HG03103 (cell line): ENCODE results near the gene PTPRT.

Experiments
- ATAC-seq: cut with Tn5 transposase; IDR thresholded peaks from one replicate; pipeline ENCODE4 v1.9.1; 2021; ENCODE audit warnings: low read depth; ENCODE audit not compliant: unreplicated experiment

Gene PTPRT

DNA sequence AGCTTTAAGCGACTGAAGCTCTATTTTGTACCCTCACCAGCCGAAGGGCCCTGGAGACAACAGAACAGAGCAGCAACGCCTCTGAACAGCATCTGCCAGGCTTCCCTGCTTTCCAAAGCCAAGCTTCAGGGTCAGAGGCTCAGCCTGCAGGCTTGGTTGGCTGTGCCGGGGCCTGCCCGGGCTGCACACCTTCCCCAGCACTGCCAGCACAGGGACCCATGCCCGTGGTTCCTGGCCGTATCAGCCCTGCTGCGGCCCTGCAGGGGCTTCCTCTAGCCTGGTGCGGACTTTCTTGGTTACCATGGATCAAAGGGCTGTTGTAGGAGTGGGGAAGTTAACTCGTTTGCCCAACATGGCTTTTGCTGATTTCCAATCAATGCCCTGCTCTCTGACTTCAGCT is 830.1 kb downstream of the PTPRT start:
- ATAC-seq = no peak

DNA sequence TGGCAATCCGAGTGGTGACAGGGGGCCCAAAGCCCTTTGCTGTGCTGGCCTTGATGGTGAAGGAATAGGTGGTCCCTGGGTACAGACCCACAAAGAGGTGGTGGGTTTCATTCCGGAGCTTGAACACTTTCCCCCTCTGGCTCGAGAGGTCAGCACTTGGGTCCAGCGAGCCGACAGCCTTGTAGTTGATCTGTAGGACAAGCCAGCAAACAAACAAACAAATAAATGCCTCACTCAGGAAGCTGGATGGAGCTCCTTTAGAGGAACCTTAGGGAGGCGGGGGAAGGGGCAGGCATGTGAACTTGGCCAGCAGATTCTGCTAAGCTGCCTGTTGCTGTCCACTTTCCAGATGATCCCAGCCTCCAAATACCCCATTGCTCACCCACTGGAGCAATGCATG is 837.6 kb downstream of the PTPRT start:
- no peak for ATAC-seq

DNA sequence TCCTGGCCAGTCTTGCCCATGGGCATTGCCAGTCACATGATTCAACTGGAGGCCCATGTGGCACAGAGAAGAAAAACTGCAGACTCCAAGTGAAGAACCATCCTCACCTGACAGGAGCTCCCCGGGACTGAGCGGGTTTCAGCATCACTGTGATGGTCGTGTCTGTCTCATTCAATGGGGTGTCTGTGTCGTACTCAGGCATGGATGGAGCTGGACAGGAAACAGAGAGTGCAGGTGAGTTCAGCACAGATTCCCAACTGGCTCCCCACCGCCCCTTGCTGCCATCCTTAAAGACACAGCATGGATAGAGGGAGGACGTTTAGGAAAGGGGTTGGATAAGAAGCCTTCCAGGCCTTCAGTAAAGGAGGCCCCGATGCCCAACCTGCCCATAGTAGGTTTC is 839.2 kb downstream of the PTPRT start:
- ATAC-seq = no peak

DNA sequence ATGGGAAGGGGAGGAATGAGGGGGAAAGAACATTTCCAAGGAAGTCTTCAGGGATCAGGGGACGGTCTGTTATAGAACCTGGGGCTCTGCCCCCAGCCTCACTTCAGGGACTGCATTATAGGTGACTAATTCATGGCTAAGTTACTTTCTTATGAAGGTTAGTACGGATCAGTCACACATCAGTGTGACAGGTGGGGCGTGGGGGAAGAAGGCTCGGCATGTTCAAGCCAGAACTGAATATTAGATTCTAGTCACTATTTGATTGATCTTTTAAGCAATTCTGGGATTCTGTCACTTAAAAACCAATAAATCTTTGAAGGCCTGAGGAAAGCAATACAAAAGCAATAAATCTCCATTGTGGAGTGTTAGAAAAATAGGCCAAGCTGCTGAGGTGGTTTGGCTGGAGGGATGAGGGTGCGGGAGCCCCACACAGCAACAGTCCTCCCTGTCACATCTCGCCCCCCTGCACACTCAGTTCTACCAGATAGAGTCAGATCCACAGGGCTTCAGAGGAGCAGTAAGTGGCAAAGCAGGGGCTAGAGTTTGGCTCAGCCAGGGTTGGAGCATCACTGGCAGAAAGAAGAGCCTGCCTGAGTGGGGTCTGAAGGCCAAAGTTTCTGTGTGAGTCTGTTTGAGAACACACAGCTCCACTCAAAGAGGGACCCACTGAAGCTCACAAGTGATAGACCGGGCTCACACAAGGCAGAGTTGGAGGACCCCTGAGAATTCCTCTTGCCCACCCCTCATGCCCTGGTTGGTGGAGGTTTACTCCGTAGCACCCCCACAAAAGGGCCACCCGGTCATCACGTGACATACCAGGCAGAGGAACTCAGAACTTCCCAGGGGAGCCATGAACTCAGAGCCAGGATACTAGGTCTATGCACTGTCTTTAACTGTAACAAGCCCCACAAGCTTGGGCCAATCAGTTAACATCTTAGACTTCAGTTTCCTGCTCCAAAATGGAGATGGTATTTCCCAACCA is 843.2 kb downstream of the PTPRT start:
- no peak for ATAC-seq

DNA sequence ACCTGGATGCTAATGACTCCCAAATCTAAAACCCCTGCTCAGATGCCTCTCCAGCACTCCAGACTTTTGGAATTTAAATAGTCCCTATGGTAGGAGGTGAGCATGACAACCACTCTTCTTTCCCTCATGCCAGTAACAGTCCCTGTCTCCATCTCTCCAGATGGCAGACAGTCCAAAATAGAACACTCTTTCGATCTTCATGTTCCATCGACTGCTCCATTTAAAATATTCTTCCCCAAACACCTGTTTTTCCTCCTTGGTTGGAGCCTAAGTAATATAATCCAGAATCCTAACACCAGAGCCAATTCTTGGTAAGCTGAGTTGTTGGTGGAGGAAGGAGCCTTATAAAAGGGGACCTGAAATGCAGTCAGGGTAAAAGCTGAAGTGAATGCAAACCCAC is 848.1 kb downstream of the PTPRT start:
- no peak for ATAC-seq

DNA sequence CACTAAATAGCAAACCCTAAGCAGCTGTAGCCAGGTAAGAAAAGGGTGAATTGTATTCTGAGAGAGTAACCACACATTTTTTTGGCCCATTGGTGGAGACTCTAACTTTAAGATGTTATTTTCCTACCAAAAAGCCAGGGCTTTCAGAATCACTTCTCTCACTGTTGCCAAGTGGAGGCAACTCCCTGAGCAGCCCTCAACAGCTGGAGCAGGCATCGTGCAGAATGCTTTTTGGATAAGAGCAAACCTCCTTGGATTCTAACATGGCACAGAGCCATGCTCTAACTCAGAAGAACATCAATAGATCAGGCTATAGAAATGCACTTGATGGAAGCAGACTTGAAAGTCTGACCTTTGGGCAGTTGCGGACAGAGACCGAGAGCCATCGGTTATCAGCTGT is 849.3 kb downstream of the PTPRT start:
- ATAC-seq = no peak

DNA sequence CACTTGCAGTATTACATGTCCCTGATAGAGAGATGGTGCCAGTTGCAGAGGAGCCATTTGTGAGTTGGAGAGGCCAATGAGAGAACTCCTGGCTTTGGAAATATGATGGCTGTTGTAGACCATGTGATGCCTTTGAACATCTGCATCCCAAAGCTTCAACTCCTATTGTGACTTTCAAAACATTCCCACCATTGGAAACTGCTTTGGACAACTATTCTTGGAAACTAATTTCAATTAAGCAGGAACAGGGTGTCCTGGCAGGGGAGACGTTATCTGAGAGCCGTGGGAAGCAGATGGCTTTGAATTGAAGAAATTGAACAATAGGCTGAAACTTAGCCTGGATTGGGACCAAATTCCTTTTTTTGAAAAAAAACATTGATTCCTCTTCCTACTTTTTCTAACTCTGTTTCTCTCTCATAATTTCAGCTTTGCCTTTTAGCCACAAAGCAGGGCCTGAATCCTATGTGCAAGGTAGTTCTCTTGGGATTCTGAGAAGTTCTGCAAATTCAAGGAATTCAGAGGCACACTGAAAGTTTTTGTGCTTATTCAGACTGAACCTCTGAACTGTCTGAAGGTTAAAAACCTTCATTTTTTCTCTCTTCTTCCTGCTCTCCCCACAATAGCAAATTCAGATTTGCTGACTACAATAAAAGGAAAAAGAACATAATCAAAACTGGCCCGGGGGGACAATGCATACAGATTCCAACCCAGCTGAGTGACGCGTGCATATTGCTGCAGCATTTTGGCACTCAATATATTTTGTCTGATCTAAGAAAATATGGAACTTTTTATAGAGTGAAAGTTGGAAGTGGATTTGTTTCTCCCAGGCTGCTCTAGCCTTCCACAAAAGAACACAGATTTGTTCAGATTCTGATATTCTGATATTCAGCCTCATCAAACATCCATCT is 851.2 kb downstream of the PTPRT start:
- ATAC-seq = no peak

DNA sequence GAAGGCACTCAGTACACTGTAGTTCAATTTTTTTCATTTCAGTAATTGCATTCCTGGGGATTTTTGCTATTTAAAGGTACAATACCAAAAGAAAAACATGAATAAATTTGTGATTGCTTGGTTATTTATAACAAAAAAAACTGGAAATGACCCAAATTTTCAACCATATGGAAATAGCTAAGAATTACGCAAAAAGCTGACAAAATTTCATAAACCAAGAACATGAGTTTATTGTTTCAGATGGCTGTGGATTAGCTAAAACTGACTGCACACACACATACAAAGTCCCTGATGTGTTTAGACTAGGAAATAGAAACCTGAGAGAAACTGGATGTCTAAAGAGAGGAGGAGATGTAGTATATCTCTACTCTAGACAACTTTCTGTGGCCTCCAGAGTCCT is 853.1 kb downstream of the PTPRT start:
- ATAC-seq = no peak

DNA sequence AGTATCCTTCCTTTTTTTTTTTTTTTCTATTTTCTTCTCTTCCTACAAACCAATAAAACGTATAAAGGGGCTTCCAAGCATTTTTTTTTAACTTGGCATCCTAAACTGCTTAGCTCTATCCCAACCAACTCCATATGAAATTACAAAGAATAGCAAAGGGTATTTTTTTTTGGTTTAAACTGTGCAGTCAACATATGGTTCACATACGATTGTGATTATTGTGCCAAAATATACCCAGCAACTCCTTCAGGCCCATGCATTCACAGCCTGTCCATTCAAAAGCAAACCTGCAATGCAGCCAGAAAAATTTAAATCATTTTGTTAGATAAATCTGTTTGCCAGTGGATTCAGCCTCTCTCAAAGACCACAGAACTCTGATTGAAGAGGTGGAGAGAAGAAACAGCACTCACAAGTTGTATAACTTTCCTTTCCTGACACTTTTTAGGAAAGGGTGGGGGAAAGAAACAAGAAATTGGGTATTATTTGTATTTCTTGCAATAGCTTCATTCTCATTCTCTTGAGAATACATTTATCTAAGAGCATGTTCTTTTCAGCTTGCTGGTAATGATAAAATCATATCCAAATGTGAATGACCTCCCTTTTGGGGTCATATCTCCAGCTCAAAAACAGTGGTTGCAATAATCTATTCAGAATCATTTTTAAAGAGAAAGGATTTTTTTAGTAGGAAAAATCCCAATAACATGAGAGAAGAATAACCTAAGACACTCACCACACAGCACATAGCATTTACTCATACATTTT is 870.3 kb downstream of the PTPRT start:
- no peak for ATAC-seq

DNA sequence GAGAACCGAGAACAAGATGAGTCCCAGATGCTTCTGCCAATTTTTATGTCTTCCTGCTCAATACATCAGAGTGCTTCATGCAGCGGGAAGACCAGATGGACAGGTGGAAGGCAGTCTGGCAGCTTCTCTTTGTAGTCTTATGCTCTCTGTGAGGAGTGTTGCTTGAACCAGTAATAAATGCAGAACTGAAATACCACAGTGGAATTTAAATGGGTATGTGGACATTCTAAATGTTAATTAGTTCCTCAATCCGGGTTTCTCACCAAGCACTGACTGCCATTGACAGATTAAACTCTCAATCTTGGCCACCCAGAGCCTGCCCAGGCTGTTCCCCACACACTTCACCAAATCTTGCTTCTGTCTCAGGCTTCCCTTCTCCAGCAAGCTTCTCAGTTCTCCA is 876.0 kb downstream of the PTPRT start:
- ATAC-seq = no peak

DNA sequence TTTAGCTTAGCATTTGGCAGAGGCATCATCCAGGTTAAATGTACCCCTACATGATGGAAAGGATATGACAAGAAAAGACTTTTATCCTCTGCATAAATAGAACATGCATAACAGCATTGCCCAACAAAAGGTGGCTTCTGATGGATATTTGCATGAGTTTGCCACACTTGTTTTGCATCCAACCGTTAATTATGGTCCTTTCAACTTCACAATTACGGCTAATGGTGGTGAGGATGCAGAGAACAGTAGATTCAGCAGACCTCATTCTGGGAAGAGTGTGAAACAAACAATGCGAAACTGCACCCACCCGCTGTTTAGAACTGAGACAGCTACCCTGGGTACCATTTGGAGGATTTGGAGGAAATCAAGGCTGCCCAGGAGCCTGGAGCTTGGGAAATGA is 880.7 kb downstream of the PTPRT start:
- no peak for ATAC-seq

DNA sequence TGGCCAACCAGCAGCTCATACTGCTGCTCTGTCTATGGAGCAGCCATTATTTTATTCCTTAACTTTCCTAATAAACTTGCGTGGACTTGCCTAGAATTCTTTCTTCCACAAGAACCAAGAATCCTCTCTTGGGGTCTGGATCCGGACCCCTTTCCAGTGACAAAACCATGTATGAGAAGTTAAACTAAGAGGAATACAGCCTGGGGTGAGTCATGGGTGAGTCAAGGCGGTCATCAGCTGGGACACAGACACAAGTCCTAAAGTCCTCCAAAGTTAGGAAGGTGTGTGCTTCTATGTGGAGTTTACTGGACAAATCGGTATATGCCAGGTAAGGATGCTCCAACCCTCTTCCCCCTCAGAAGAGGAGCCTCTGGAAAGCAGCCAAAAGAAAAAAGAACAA is 881.5 kb downstream of the PTPRT start:
- ATAC-seq = no peak

DNA sequence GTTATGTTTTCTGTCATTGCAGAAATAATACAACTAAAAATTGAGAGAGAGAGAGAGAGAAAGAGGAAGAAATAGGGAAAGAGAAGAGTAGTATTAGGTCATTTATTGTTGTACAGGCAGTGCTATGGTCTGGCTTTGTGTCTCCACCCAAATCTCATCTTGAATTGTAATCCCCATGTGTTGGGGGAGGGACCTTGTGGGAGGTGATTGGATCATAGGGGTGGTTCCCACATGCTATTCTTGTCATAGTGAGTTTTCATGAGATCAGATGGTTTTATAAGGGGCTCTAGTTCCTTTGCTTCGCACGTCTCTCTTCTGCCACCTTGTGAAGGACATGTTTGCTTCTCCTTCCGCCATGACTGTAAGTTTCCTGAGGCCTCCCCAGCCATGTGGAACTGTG is 894.1 kb downstream of the PTPRT start:
- ATAC-seq = no peak

DNA sequence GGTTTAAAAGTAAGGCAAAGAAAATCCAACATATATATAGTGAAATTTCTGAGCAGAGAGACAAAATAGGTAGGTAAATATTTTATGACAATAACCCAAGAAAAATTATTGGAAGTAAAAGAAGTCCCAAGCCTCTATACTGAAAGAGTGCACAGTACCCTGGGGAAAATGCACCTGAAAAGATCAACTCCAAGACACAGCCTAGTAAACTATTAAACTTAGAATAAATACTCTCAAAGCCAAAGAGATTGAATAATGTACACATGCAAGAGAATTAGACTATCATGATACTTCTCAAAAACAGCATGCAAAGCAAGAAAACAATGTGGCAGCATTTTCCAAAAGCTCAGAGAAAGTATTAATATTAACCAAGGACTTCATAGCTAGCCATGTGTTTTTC is 894.7 kb downstream of the PTPRT start:
- no peak for ATAC-seq

DNA sequence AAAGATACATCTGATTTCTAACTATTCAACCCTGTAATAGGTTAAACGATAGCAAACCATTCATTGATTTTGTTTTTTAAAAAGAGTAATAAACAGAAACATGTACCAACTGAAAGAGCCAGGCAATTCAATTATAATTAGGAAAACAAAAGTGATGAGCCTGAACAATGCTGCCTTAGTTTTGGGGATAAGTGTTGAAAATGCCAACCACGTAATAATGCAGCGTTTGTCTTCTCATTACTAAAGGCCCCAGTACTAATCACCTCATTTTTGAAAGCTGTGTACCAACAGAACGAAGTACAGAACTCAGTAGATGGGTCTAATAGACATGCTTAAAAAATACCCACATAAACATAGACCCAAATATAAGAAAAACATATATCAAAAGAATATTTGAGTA is 907.9 kb downstream of the PTPRT start:
- no peak for ATAC-seq

DNA sequence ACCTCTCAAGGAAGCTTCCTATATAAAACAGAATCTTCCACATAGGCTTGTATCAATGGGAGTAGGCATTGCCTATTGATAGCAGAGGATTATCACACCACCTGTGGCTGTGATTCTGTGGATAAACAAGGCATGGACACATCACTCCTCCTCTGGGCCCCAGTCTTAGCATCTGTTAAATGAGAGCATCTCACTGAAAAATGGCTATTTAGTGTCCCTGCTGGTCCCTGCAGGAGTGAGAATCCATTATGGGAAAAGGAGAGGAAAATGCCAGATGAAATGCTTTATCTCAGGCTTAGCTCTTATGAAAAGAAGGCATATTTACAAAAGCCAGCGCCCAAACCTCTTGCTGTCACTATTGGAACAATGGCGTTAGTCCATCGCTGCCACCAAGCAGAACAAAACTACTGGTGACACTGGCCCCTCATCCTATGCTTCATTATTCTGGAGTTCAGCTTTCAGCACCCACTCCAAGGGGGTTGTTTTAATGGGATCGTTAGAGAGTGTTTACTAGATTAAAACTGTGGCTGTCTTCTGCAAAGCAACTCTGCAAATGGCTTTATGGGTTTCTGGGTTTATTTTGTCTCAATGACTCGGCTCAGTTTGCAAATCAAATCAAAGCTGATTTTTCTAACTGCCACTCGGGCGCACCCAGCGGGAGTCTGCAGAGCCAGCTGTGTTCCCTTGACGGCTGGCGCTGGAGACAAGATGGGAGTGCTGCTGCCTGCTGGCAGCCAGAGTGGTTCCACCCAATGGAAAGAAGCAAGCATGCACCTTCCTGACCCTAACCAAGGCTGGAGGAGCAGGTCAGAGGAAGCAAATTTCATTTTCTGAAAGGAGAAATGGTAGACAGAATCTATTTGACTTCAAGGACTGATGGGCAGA is 912.7 kb downstream of the PTPRT start:
- no peak for ATAC-seq

DNA sequence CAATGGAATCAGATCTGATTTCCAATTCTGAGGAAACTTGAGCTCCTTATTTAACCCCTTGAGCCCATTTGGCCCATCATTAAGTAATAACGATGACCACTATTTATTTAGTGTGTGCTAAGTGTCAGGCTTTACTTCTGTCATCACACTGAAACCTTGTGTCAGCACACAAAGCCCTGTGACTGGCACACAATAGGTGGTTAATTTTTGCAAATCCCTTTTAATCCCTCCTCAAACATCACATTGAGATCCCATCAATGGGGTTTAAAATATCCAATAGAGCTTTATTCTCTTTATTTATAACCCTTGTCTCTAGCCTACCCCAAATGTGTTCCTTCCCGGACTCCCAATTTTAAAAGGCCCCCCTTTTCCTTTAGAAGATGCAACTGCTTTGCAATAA is 914.7 kb downstream of the PTPRT start:
- no peak for ATAC-seq

DNA sequence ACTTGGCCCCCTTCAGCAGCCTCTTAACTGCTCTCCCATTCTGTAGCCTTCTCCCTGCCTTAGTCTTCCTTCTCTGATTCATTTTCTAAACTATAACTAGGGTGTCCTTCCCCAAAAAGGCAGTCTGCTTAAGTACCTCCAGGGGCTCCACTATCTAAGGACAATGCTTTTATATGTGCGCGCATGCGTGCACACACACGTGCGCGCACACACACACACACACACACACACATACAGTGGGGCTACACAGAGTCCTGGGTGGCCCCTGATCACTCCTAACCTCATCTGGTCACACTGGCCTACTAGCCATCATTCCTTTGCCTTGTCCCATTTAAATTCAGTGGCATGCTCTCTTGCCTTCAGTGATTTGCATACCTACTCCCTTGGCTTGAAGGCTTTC is 917.2 kb downstream of the PTPRT start:
- ATAC-seq = no peak

DNA sequence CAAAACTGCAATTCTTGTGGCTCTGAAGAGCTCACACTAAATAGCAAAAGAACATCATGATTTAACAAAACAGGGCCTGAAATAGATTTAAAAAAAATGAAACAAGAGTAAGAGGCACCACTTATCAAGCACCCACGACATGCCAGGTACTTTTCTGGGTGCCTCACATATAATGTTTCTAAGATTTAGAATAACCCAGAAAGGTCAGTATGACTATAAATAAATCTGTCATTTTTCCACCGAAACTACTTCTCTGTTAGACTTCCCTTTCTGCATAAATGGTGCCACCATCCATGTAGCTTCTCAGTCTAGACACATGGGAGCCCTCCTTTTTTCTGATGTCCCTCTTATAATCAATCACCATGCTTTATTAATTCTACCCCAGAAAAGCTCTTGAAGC is 919.2 kb downstream of the PTPRT start:
- no peak for ATAC-seq
